Lower leg skin (tissue), 3 donors: ENCODE measurements around the gene HSPA4L.

ENCODE experiments used
- CTCF ChIP-seq, 3 donors: fragments of 450-650 bp; IDR thresholded peaks; one replicate each; pipeline ENCODE4 v1.5.1; 2016; ENCODE audit warnings: antibody characterized with exemption in 3 of 3, mild to moderate bottlenecking in 3 of 3, moderate library complexity in 2 of 3
- POLR2A ChIP-seq, 2 donors: fragments of 450-650 bp; IDR thresholded peaks; one replicate each; pipeline ENCODE4 v1.6.1; 2016 to 2017; ENCODE audit warnings: antibody characterized with exemption in 2 of 2, mild to moderate bottlenecking in 1 of 2, moderate library complexity in 1 of 2

- TF ChIP-seq POLR2A (IDR thresholded peaks at IDR 0.05) (no peak), CTCF (IDR thresholded peaks at IDR 0.05) (no peak)
Measured at GRCh38 chr4:127822430-127822829, 40.3 kb downstream of the HSPA4L start.
